Activated CD4-positive, alpha-beta T cell treated with anti-CD3 and anti-CD28 coated beads, Interleukin-2, amount 50 U/mL, for 1 hour (primary cell): ENCODE results near the gene TMEM200A.
A peak's percentile ranks its signal among the peaks of the same experiment; 100 is the strongest.
"Not testable (repeated sequence)": the region's sequence is repeated elsewhere in the genome, so short reads cannot be mapped to it uniquely, and the experiment has no call there.

Experiments
- DNase-seq: peaks from one replicate; pipeline ENCODE4 v3.0.0-alpha.2; 2020

Gene TMEM200A

DNA sequence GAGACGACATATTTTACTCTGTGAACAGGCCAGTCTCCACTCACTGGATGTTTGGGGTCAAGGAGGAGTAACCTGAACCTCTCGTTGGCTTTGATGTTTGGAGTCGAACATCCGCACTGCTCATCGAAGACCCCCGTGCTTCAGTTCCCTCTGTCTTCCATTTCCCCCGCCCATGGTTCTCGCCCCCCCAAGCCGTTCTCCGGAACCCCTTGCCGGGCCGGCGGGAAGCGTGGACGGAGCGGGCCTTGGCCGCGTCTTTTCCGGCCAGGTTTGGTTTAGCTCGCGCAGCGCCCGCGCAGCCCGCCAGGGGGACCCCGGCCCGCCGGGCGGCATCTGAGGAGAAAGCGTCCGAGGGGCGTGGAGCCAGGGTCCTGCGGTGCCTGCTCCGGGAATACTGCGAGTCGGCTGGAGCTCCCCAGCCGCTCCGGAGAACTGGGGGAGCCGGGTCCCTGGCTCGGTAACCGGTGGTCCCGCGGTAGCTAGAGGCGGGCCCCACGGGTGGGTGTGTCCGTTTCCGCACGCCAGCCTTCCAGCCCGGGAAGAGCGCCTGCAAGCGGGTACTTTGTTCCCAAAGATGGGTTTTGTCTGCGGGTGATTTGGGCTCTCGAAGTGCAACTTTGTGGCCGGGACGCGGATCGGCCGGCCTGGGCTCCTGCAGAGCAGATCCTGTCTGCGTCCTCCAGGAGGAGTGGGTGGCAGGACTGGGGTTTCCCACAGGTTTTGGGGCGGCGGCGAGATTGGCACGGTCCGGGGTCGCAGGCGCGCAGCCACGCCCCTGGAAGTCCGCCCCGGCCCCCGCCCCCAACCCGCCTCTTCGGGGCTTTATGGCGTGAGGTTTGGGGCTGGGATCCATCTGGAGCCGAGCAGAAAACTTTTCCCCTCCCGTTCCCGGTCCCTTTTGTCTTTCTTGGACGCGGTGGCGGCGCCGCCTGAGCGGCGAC is at the start of gene TMEM200A:
TSS of gene TMEM200A (plus strand) at position 852 of the 941 bp plus-strand sequence. CDS start 74,406 bp downstream, outside the sequence.
- DNase-seq, result peak; percentile 40

GRCh38 chr6:130320908-130321307 is 44.9 kb upstream of the TMEM200A start:
- DNase-seq, result no peak

DNA sequence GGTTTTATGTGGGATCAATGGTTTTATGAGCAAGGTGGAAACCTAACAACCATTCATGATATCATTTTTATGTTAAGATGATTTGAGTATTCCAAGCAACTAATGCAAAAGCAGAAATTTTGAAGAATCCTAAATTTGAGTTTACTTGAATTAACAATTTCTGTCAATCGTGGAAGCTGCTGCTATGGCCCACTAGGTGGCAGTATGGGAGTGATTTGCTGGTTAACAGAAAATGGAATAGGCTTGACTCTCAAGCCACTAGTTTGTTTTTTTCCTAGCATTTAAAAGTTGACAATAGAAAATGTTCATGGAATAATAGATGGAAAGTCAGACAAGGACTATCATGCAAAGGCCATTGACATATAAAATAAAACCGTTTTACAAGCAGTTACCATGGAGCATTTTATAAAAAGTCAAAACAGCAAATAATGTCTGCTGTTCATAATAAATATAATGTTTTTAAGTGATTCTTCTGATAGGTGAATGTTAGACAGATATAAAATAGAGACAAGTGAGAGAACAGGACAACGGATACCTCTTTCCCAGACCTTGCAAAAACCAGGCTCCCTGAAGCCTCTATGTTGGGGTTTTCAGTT is 43.0 kb upstream of the TMEM200A start:
- DNase-seq, result peak; percentile 38

GRCh38 chr6:130324657-130325056 is 41.2 kb upstream of the TMEM200A start:
- no peak for DNase-seq

DNA sequence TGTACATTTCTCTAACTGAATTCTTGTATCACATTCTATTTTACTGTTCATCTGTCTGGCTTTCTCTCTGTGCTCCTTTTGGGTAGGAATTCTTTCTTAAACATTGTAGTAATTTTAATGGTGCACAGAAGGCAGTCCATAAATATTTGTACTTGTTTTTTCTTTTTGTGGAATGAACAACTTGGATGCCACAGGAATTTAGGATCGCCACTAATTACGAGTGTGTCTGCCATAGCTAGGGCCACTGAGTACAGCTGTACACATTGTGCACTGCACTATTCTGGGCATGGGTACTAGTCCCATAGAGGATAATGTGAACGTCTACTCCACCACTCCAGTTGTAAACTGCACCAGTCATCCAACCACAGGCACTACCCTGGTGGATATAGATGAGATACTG is 39.3 kb upstream of the TMEM200A start:
- DNase-seq, result no peak

GRCh38 chr6:130337534-130337933 is 28.3 kb upstream of the TMEM200A start:
- DNase-seq, result no peak

DNA sequence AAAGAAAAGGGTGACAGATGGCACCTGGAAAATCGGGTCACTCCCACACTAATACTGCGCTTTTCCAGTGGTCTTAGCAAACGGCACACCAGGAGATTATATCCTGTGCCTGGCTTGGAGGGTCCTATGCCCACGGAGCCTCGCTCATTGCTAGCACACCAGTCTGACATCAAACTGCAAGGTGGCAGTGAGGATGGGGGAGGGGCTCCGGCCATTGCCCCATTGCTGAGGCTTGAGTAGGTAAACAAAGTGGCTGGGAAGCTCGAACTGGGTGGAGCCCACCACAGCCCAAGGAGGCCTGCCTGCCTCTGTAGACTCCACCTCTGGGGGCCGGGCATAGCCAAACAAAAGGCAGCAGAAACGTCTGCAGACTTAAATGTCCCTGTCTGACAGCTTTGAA is 19.5 kb upstream of the TMEM200A start:
- not testable (repeated sequence) for DNase-seq

- no peak for DNase-seq
Observed at GRCh38 chr6:130354322-130354721, 11.5 kb upstream of the TMEM200A start.

DNA sequence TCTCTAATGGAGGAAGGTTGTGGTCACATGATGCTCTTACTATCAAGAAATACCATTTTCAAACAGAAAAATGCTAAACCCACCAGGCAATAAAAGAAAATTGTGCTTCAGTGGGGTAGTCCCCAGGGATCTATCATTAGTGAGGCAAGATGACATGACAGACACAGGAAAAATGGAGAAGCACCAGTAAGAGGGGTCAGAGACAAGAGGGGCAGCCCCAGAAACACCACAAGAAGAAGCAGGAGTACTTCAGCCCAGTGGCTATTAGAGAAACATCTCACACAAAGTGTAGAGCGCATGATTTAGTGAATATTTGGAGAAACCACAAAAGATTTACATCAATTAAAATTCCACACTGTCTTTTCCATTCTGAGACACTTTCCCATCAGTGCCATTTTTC is 10.2 kb upstream of the TMEM200A start:
- no peak for DNase-seq

DNA sequence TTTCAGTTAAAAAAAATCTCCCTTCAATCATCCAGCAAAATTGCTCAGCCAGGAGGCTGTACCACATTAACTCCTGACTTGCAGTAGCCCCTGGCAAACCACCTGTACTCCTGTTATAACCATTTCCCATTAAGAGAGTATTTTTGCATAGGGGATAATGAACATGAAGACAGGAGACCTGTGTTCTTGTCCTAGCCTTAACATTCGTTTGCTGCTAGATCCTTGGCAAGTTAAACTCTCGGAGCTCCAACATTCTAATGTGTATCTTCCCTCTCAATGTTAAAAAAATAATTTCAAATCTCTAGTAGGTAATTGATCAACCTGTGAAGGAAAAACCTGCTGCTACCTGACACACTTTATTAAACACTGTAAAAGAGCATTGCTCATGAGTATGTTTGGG is 8.4 kb upstream of the TMEM200A start:
- DNase-seq, result no peak

DNA sequence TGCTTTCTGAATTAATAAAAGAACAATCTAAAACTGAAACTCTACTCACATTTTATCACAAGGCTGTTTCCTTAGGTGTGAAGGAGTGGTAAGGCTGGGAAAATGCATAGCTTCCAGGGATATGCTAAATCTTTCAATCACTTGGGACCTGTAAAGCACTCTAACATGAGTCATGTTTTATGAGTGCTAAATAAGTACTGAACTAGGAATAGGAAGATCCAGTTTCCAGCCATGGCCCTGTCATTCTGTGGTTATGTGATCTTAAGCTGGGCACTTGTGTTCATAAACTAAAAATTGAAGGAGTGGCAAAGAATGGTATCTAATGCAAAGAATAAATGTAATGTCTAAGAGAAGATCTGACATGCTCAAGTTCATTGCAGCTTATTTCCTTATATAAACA is 6.1 kb upstream of the TMEM200A start:
- DNase-seq, result no peak

DNA sequence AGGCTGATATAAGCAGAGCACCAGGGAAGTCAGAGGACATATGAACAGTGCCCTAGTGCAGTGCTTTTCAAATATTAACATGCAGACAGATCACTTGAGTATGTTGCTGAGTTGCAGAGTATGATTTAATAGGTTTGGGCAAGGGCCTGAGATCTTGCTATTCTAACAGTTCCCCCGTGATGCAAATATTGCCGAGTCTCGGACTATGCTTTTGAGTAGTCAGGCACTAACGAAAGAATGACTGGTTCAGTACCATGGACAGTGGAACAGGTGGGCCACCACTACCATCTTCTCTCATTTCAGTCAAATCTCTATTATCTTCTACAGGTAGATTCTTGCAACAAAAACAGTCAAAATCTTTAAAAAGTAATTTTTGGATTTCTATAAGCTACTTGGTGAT is 3.7 kb upstream of the TMEM200A start:
- DNase-seq, result no peak

- DNase-seq, result no peak
Observed at GRCh38 chr6:130364224-130364780, 1.5 kb upstream of the TMEM200A start.

DNA sequence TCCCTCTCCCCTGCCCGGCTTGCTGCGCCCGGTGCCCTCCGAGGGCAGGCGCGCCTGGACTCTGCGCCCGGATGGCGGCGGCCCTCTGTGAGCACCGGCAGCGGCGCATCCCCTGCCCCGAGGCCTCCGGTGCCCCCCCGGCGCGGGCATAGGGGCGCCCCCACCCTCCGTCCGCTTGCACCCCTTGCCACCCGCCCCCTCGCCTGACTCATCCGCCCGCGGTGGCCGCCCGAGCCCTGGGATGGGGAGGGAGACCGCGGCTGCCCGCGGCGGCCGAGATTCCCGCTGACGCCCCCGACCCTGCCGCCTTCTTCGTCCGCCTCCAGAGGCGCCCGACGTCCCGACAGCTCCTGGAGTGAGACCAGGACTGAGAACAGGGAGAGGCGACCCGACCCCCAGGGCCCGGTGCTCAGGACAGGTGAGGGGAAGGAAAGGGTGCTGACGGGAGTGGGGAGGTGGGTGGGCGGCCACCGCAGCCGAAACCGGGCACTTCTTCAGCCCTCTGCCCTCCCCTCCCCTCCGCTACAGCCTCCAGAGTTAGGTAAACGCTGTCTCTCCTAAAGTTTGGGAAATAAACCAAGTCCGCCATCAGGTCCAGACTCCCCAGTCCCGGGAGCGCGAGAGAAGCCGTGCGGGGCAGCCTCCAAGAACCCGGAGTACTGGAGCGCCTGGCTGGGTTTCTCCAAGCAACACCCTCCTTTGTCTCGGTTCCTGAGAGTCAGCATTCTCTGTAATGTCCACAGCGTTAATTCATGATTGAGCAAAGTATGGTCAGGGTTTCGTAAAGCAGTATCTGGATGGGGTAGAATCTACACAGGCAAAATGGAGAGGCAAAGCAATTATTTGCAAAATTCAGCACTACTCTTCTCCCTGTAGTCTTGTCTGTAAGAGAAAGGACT is 539 bp downstream of the TMEM200A start:
- DNase-seq, result peak; percentile 19

- no peak for DNase-seq
Observed at GRCh38 chr6:130367767-130368166, 1.9 kb downstream of the TMEM200A start.

DNA sequence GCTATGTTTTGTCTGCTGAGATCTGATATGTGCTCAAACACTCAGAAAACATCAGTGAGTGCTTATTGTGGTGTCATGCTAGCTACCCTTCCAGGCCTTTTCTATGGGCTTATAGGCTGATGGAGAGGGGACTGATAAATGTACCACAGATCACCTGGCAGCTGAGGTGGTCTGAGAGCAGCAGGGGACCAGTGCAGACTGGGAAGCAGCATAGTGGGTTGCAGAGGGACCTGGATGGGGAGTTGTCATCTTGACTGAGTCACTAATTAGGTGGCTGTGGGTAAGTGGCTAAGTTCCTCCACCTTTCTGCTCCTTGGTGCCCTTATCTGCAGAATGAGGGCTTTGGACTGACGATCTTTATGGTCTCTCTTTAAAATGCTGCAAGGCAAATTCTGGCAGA is 2.8 kb downstream of the TMEM200A start:
- DNase-seq, result no peak

DNA sequence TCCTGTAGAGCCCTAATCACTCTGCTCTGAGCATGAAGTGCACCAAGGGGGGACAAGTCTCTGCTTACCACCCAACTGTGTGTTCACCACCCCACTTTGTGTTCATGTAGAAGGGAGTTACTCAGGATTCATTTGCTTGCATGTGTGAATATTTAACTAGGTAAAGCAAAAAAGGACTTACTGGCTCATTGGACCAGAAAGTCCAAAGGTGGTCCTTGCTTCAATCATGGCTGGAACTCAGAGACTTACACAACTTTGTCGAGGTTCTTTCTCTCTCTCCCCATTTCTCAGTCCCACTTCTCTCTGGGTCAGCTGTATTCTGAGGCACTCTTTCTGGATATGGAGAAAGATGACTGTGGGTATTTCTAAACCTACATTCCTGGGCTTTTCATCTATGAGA is 4.0 kb downstream of the TMEM200A start:
- no peak for DNase-seq

GRCh38 chr6:130371921-130372420 is 6.2 kb downstream of the TMEM200A start:
- no peak for DNase-seq

- no peak for DNase-seq
Observed at GRCh38 chr6:130372786-130373185, 7.0 kb downstream of the TMEM200A start.

- DNase-seq, result no peak
Observed at GRCh38 chr6:130373992-130374391, 8.2 kb downstream of the TMEM200A start.

DNA sequence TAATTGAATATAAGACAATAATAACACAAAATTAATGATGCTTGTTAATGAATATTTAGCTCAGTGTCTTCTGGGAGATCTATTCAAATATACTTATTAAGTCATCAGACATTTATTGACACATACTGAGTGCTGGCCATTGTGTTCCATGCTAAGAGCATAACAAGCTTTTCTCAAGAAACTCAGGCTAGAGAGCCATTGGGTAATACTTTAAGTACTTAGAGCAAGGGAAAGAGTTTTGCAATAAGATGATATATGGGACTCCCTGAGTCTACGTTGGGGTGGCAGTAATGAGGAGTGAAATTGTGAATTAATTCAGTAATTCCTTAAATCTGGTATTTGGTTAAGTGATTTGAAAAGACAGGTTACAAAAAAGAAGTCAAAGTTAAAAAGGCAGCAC is 11.1 kb downstream of the TMEM200A start:
- no peak for DNase-seq

DNA sequence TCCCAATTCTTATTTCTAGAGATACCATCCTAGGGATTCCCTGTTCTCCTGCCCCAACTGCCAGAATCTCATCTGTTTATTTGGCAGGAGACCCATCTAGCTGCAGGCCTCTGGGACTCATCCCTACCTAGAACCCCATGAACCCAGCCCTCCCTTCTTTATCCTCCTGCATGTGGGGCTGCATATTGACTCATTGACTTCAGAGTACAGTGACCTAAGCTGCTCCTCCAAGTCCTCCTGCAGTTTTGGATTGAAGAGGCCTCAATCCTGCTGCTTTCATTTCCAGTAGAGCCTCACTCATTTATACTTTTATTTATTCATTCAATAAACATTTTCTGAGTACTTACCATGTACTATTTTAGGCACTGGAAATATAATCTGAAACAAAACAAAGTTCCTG is 11.6 kb downstream of the TMEM200A start:
- DNase-seq, result no peak

GRCh38 chr6:130377915-130378314 is 12.1 kb downstream of the TMEM200A start:
- DNase-seq, result no peak
